ENCODE measurements around the gene BOD1L1. TPM values are rescaled to one million over a fixed set of nuclear protein-coding genes. Genes with fewer than 3 reads are reported as not detected.
A peak's percentile ranks its signal among the peaks of the same experiment; 100 is the strongest.

Gene BOD1L1
- total RNA-seq, 1 donor = 27.5 TPM

DNA sequence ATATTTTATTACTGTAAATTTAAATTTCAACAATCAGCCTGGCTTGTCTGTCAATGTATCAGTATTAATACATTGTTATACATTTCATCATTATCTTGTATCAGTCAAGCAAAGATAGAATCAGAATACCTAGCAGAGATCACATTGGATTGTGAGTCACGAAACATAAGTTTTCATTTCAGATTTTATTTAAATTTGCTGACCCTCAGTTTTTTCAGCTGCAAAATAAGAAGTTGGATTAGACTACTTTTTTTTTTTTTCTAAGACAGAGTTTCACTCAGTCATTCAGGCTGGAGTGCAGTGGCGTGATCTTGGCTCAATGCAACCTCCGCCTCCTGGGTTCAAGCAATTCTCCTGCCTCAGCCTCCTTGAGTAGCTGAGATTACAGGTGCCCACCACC lies 49.9 kb downstream of the BOD1L1 start:
- Histone ChIP-seq H2AFZ (ENCODE audit: low read length) (no peak overlapping the region), H3K79me2 (ENCODE audit: insufficient read depth, low read length) (no peaks in the 10 kb centered on the region), H3K36me3 (ENCODE audit: insufficient read depth, low read length) (peaks cover 61% of the 10 kb centered on the region), H3K27ac (ENCODE audit: low read depth, low read length) (no peak overlapping the region), H3K4me3 (ENCODE audit: insufficient read depth, low read length) (no peak overlapping the region), H4K20me1 (ENCODE audit: insufficient read depth, low read length) (no peaks in the 10 kb centered on the region), H3K9me3 (ENCODE audit: low read depth, low read length) (no peaks in the 10 kb centered on the region), H3K27me3 (ENCODE audit: insufficient read depth, low read length) (no peaks in the 10 kb centered on the region), H3K4me1 (ENCODE audit: insufficient read depth, low read length) (no peaks in the 10 kb centered on the region), H3K4me2 (ENCODE audit: insufficient read depth, low read length) (no peak overlapping the region)
- no peak for DNase-seq (ENCODE audit: insufficient read length, low spot score, missing footprints)
- TF ChIP-seq CTCF (IDR thresholded peaks at IDR 0.05; ENCODE audit: extremely low read depth, low read depth, low read length) = no peak

GRCh38 chr4:13570916-13571315 lies 56.6 kb downstream of the BOD1L1 start:
- Histone ChIP-seq H2AFZ (ENCODE audit: low read length) (no peak overlapping the region), H3K27me3 (ENCODE audit: insufficient read depth, low read length) (no peaks in the 10 kb centered on the region), H3K4me1 (ENCODE audit: insufficient read depth, low read length) (no peaks in the 10 kb centered on the region), H3K4me2 (ENCODE audit: insufficient read depth, low read length) (no peak overlapping the region), H3K27ac (ENCODE audit: low read depth, low read length) (no peak overlapping the region), H3K4me3 (ENCODE audit: insufficient read depth, low read length) (no peak overlapping the region), H3K9me3 (ENCODE audit: low read depth, low read length) (no peaks in the 10 kb centered on the region), H3K36me3 (ENCODE audit: insufficient read depth, low read length) (peaks cover 40% of the 10 kb centered on the region), H3K79me2 (ENCODE audit: insufficient read depth, low read length) (no peaks in the 10 kb centered on the region), H4K20me1 (ENCODE audit: insufficient read depth, low read length) (no peaks in the 10 kb centered on the region)
- TF ChIP-seq CTCF (IDR thresholded peaks at IDR 0.05; ENCODE audit: extremely low read depth, low read depth, low read length) = no peak
- DNase-seq (ENCODE audit: insufficient read length, low spot score, missing footprints) = peak; percentile 54

DNA sequence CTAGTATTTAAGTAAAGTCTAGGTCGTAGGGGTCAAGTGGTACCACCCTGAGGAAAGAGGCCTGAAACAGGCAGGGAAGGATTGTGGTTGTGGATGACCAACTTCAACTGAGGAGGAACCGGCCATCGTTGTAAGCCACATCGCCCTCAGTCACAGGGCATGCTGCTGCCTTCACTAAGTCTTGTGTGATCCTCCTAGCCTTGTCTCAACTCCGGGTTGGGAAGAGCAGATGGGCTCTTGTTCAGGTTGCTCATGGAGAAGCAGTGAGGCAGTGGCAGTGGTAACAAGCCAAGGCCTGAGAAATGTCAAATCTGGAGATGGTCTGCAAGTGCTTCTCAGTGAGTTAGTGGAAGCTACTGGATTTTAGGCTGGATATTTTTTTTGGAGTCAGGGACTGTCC lies 60.4 kb downstream of the BOD1L1 start:
- Histone ChIP-seq H3K4me2 (ENCODE audit: insufficient read depth, low read length) (no peak overlapping the region), H2AFZ (ENCODE audit: low read length) (no peak overlapping the region), H3K4me1 (ENCODE audit: insufficient read depth, low read length) (no peaks in the 10 kb centered on the region), H3K4me3 (ENCODE audit: insufficient read depth, low read length) (no peak overlapping the region), H3K9me3 (ENCODE audit: low read depth, low read length) (no peaks in the 10 kb centered on the region), H3K79me2 (ENCODE audit: insufficient read depth, low read length) (no peaks in the 10 kb centered on the region), H3K27me3 (ENCODE audit: insufficient read depth, low read length) (no peaks in the 10 kb centered on the region), H4K20me1 (ENCODE audit: insufficient read depth, low read length) (no peaks in the 10 kb centered on the region), H3K36me3 (ENCODE audit: insufficient read depth, low read length) (peaks cover 29% of the 10 kb centered on the region), H3K27ac (ENCODE audit: low read depth, low read length) (no peak overlapping the region)
- no peak for DNase-seq (ENCODE audit: insufficient read length, low spot score, missing footprints)
- TF ChIP-seq CTCF (IDR thresholded peaks at IDR 0.05; ENCODE audit: extremely low read depth, low read depth, low read length) = no peak

- H2AFZ ChIP-seq (ENCODE audit: low read length) = no peak overlapping the region
- H3K27ac ChIP-seq (ENCODE audit: low read depth, low read length) = no peak overlapping the region
- H3K4me3 ChIP-seq (ENCODE audit: insufficient read depth, low read length) = no peak overlapping the region
- H3K9me3 ChIP-seq (ENCODE audit: low read depth, low read length) = no peaks in the 10 kb centered on the region
- no peak for TF ChIP-seq CTCF (IDR thresholded peaks at IDR 0.05; ENCODE audit: extremely low read depth, low read depth, low read length)
- no peaks in the 10 kb centered on the region for H3K79me2 ChIP-seq (ENCODE audit: insufficient read depth, low read length)
- peaks cover 11% of the 10 kb centered on the region for H3K4me1 ChIP-seq (ENCODE audit: insufficient read depth, low read length)
- peaks cover 3% of the 10 kb centered on the region for H3K36me3 ChIP-seq (ENCODE audit: insufficient read depth, low read length)
- H3K27me3 ChIP-seq (ENCODE audit: insufficient read depth, low read length) = no peaks in the 10 kb centered on the region
- DNase-seq (ENCODE audit: insufficient read length, low spot score, missing footprints) = no peak
- H3K4me2 ChIP-seq (ENCODE audit: insufficient read depth, low read length) = no peak overlapping the region
- no peaks in the 10 kb centered on the region for H4K20me1 ChIP-seq (ENCODE audit: insufficient read depth, low read length)
Observed at GRCh38 chr4:13562876-13563275, 64.6 kb downstream of the BOD1L1 start.
